MM.1S (cell line): ENCODE data around the gene MIB2.

Experiments
- EZH2 ChIP-seq: fragments of 300-600 bp; sonication (generic); optimal IDR thresholded peaks from 2 replicates; pipeline ENCODE3; 2017; ENCODE audit warnings: low read depth, mild to moderate bottlenecking, antibody characterized with exemption, low read length, mixed read lengths
- EZH2phosphoT487 ChIP-seq: fragments of 300-600 bp; sonication (generic); IDR thresholded peaks from 2 replicates; pipeline ENCODE4 v1.6.1; 2018; ENCODE audit warnings: antibody characterized with exemption, low read length
- TF ChIP-seq, protein P1 (sequence below): fragments of 300-600 bp; sonication (generic); IDR thresholded peaks from 2 replicates; pipeline ENCODE4 v1.5.1; 2016; ENCODE audit warnings: antibody characterized with exemption, low read length, mixed read lengths

DNA sequence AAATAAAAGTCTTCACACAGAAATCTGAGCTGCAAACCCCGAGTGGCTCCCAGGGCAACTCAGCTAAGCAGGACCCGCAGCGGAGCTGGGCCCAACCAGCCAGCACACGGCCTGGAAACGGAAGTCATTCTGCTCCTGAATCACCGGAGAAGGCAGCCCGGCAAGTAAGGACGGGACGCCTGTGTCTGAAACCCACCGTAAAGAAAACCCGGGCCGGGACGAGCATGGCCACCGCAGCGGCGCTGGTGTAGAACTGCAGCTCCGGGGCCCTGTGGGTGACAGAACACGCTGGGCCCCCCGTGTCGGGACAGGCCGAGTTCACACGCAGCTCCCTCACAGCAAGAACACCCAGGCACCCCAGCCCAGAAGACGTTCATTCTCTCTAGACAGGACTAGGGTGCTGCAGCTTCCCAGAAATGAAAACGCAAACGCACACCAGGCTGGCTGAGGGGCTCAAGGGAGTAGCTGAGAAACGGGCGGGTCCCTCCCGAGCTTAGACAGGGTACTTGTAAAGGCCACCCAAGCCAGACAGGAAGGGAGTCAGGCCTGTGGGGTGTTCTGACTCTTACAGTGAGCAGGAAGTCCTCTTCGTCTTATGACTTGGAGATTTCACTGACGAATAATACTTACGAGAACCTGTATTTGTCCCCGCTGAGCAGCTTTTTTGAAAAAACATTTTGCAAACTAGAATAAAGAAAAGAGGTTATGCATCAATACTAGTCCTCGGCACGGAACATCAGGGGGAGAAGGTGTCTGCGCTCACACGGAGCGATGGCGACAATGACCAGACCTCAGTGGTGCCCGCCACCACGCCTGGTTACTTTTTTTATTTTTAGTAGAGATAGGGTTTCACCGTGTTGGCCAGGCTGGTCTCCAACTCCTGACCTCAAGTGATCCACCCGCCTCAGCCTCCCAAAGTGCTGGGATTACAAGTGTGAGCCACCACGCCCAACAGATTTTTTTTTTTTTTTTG, 54.5 kb downstream of the MIB2 start:
- TF ChIP-seq, protein P1, sequence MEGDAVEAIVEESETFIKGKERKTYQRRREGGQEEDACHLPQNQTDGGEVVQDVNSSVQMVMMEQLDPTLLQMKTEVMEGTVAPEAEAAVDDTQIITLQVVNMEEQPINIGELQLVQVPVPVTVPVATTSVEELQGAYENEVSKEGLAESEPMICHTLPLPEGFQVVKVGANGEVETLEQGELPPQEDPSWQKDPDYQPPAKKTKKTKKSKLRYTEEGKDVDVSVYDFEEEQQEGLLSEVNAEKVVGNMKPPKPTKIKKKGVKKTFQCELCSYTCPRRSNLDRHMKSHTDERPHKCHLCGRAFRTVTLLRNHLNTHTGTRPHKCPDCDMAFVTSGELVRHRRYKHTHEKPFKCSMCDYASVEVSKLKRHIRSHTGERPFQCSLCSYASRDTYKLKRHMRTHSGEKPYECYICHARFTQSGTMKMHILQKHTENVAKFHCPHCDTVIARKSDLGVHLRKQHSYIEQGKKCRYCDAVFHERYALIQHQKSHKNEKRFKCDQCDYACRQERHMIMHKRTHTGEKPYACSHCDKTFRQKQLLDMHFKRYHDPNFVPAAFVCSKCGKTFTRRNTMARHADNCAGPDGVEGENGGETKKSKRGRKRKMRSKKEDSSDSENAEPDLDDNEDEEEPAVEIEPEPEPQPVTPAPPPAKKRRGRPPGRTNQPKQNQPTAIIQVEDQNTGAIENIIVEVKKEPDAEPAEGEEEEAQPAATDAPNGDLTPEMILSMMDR, result no peak
- TF ChIP-seq EZH2 (no peak), EZH2phosphoT487 (no peak)
